ENCODE data around the gene SYT2. TPM values are rescaled to one million over a fixed set of nuclear protein-coding genes. Genes with fewer than 3 reads are reported as not detected.

Gene SYT2
- total RNA-seq, 1 donor from 2014 or later, result not detected

- H3K27me3 ChIP-seq (ENCODE audit: low read depth), result peaks cover 25% of the 10 kb centered on the region
- ATAC-seq (no peak), DNase-seq (no peak)
- H3K9me3 ChIP-seq, result no peaks in the 10 kb centered on the region
- H3K4me1 ChIP-seq, result no peaks in the 10 kb centered on the region
- no peak overlapping the region for H3K4me3 ChIP-seq
- H3K27ac ChIP-seq, result no peak overlapping the region
- no peaks in the 10 kb centered on the region for H3K36me3 ChIP-seq
- intact Hi-C loops (cut with DNase I), result no loop called here
- TF ChIP-seq CTCF (IDR thresholded peaks at IDR 0.05), result no peak
These were observed 21.9 kb downstream of the SYT2 start for GRCh38 chr1:202688401-202688800.

- no peaks in the 10 kb centered on the region for H3K9me3 ChIP-seq
- peaks cover 25% of the 10 kb centered on the region for H3K27me3 ChIP-seq (ENCODE audit: low read depth)
- DNase-seq (no peak), ATAC-seq (no peak)
- H3K4me3 ChIP-seq, result no peak overlapping the region
- no peak overlapping the region for H3K27ac ChIP-seq
- no peaks in the 10 kb centered on the region for H3K4me1 ChIP-seq
- no peak for TF ChIP-seq CTCF (IDR thresholded peaks at IDR 0.05)
- intact Hi-C loops (cut with DNase I), result no loop called here
- no peaks in the 10 kb centered on the region for H3K36me3 ChIP-seq
These were observed 22.5 kb downstream of the SYT2 start for GRCh38 chr1:202687798-202688197.

- Histone ChIP-seq H3K36me3 (no peaks in the 10 kb centered on the region), H3K27me3 (ENCODE audit: low read depth) (peaks cover 25% of the 10 kb centered on the region), H3K9me3 (no peaks in the 10 kb centered on the region), H3K4me3 (no peak overlapping the region), H3K27ac (no peak overlapping the region), H3K4me1 (no peaks in the 10 kb centered on the region)
- ATAC-seq (no peak), DNase-seq (no peak)
- TF ChIP-seq CTCF (IDR thresholded peaks at IDR 0.05), result no peak
- intact Hi-C loops (cut with DNase I), result no loop called here
These were observed 22.9 kb downstream of the SYT2 start for GRCh38 chr1:202687370-202687769.

GRCh38 chr1:202685641-202686040 lies 24.6 kb downstream of the SYT2 start:
- no peak for DNase-seq
- ATAC-seq, result no peak
- TF ChIP-seq CTCF (IDR thresholded peaks at IDR 0.05), result no peak
- intact Hi-C loops (cut with DNase I), result no loop called here
- Histone ChIP-seq H3K27ac (no peak overlapping the region), H3K4me3 (no peak overlapping the region), H3K27me3 (ENCODE audit: low read depth) (peaks cover 35% of the 10 kb centered on the region), H3K4me1 (no peaks in the 10 kb centered on the region), H3K36me3 (no peaks in the 10 kb centered on the region), H3K9me3 (no peaks in the 10 kb centered on the region)

GRCh38 chr1:202684716-202685115 lies 25.5 kb downstream of the SYT2 start:
- H3K4me1 ChIP-seq, result no peaks in the 10 kb centered on the region
- H3K27me3 ChIP-seq (ENCODE audit: low read depth), result peaks cover 43% of the 10 kb centered on the region
- ATAC-seq (no peak), DNase-seq (no peak)
- no peaks in the 10 kb centered on the region for H3K9me3 ChIP-seq
- H3K4me3 ChIP-seq, result no peak overlapping the region
- no peak for TF ChIP-seq CTCF (IDR thresholded peaks at IDR 0.05)
- H3K27ac ChIP-seq, result no peak overlapping the region
- H3K36me3 ChIP-seq, result no peaks in the 10 kb centered on the region
- intact Hi-C loops (cut with DNase I), result no loop called here

GRCh38 chr1:202683029-202683428 lies 27.2 kb downstream of the SYT2 start:
- H3K27ac ChIP-seq, result no peak overlapping the region
- no peak overlapping the region for H3K4me3 ChIP-seq
- peaks cover 36% of the 10 kb centered on the region for H3K27me3 ChIP-seq (ENCODE audit: low read depth)
- DNase-seq (no peak), ATAC-seq (no peak)
- TF ChIP-seq CTCF (IDR thresholded peaks at IDR 0.05), result no peak
- no peaks in the 10 kb centered on the region for H3K9me3 ChIP-seq
- no peaks in the 10 kb centered on the region for H3K36me3 ChIP-seq
- intact Hi-C loops (cut with DNase I), result no loop called here
- no peaks in the 10 kb centered on the region for H3K4me1 ChIP-seq
